ENCODE results near the gene DUSP7. TPM values are rescaled to one million over a fixed set of nuclear protein-coding genes. Genes with fewer than 3 reads are reported as not detected.
A peak's percentile ranks its signal among the peaks of the same experiment; 100 is the strongest.

DUSP7 gene
- total RNA-seq, 6 donors from 2014 or later: 24.1 to 49.1 (median 35.3) TPM

DNA sequence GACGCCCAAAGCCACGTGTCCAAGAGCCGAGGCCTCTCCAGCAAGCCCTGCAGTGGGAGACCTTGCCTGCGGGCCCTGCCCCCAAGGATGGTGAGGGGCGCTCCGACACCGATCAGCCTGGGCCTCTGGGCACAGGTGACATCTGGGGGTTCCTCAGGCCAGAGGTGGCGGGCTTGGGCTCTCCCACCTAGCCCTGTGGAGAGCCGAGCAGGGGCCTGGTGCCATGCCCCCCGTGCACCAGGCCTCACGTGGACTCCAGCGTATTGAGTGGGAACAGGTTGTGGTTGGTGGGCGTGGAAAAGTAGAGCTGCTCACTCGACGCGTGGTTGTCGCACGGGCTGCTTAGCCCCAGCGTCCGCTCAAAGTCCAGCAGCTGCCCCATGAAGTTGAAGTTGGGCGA, 5.8 kb downstream of the DUSP7 start:
- Histone ChIP-seq H3K27me3 (no peaks in the 10 kb centered on the region), H3K36me3 (peaks cover 13 to 57% (median 38%) of the 10 kb centered on the region in 4 donors), H3K9me3 (no peaks in the 10 kb centered on the region), H3K4me1 (peaks cover 88 to 96% (median 90%) of the 10 kb centered on the region in 4 donors), H3K4me3 (no peak overlapping the region), H3K27ac (peak overlapping the region; percentile 5 to 92 (median 88))
- no peak for TF ChIP-seq EP300 (IDR thresholded peaks at IDR 0.05)
- no peak for TF ChIP-seq POLR2A (IDR thresholded peaks at IDR 0.05)
- TF ChIP-seq POLR2AphosphoS5 (IDR thresholded peaks at IDR 0.05): no peak
- TF ChIP-seq, protein P1, sequence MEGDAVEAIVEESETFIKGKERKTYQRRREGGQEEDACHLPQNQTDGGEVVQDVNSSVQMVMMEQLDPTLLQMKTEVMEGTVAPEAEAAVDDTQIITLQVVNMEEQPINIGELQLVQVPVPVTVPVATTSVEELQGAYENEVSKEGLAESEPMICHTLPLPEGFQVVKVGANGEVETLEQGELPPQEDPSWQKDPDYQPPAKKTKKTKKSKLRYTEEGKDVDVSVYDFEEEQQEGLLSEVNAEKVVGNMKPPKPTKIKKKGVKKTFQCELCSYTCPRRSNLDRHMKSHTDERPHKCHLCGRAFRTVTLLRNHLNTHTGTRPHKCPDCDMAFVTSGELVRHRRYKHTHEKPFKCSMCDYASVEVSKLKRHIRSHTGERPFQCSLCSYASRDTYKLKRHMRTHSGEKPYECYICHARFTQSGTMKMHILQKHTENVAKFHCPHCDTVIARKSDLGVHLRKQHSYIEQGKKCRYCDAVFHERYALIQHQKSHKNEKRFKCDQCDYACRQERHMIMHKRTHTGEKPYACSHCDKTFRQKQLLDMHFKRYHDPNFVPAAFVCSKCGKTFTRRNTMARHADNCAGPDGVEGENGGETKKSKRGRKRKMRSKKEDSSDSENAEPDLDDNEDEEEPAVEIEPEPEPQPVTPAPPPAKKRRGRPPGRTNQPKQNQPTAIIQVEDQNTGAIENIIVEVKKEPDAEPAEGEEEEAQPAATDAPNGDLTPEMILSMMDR (IDR thresholded peaks at IDR 0.05): no peak
- no peak for DNase-seq
- no peak for ATAC-seq (ENCODE audit: low FRiP score in 2 of 2)
- 93 to 95% methylated on average over 13 to 21 of the region's 21 CpGs for WGBS, 2 donors

DNA sequence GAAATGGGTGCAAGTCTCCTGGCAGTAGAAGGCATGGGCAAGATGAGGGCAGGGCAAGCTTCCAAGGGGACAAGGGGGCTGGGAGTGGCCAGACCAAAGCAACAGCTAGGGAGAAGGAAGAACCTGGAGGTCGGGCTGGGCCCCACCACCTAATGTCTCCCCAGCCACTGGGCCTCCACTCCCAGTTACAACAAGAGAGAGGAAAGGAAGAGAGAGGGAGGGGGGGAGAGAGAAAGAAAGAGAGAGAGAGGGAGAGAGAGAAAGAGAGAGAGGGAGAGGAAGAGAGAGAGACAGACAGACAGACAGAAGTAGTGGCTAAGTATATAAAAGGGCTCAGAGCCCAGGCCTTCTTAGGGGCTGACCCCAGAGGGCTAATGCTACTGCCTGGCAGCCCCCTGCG, 6.9 kb downstream of the DUSP7 start:
- TF ChIP-seq POLR2A (IDR thresholded peaks at IDR 0.05) (no peak), EP300 (IDR thresholded peaks at IDR 0.05) (no peak), POLR2AphosphoS5 (IDR thresholded peaks at IDR 0.05) (no peak)
- TF ChIP-seq, protein P1 (IDR thresholded peaks at IDR 0.05): no peak
- no peak for ATAC-seq (ENCODE audit: low FRiP score in 2 of 2)
- 74 to 75% methylated on average over 2 of the region's 2 CpGs for WGBS, 2 donors
- Histone ChIP-seq H3K4me3 (no peak overlapping the region), H3K27ac (peak overlapping the region; percentile 46 to 92 (median 86)), H3K36me3 (peaks cover 13 to 57% (median 38%) of the 10 kb centered on the region in 4 donors), H3K9me3 (no peaks in the 10 kb centered on the region), H3K27me3 (no peaks in the 10 kb centered on the region), H3K4me1 (peaks cover 80 to 88% (median 84%) of the 10 kb centered on the region in 4 donors)
- no peak for DNase-seq

DNA sequence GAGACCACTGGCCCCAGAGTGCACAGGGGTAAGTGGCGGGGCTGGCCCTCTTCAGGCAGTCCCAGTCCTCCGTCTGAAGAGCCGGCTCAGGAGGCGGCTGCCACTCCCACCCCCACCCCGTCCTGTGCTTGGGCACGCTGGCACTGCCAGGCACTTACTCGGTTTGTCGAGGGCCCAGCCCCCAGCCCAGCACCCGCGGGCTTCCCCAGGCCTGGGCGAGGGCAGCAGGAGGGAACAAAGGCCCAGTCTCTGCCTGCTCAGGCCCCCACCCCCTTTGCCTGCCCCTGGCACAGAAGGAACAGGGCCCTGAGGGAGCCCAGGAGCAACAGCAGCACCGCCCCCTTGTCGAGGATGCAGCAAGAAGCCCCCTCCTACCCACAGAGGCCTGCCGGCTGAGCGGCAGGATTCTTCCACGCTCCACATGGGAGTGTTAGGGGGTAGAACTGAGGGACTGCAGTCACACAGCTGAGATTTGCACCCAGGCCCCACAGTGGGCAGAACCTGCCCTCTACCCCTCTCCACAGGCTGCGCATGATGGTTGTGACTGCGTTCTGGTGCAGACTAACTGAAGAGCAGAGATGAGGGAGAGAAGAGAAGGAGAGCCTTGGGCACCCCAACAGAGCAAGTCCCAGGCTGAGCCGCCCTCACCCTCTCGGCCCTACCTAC, 8.9 kb downstream of the DUSP7 start:
- WGBS, 2 donors: 69 to 80% methylated on average over 3 to 15 of the region's 20 CpGs
- H3K27ac ChIP-seq: peak overlapping the region; percentile 83 to 92 (median 86)
- peak; percentile 6 to 9 for ATAC-seq (ENCODE audit: low FRiP score in 2 of 2)
- H3K9me3 ChIP-seq: no peaks in the 10 kb centered on the region
- H3K27me3 ChIP-seq: no peaks in the 10 kb centered on the region
- no peak overlapping the region for H3K4me3 ChIP-seq
- DNase-seq: peak; percentile 79 to 83
- H3K36me3 ChIP-seq: peaks cover 13 to 45% (median 30%) of the 10 kb centered on the region in 4 donors
- TF ChIP-seq EP300 (IDR thresholded peaks at IDR 0.05): no peak
- TF ChIP-seq POLR2AphosphoS5 (IDR thresholded peaks at IDR 0.05): peak in 1 of 2 donors; percentile 20
- TF ChIP-seq, protein P1 (IDR thresholded peaks at IDR 0.05): no peak
- no peak for TF ChIP-seq POLR2A (IDR thresholded peaks at IDR 0.05)
- H3K4me1 ChIP-seq: peaks cover 59 to 67% (median 63%) of the 10 kb centered on the region in 4 donors

GRCh38 chr3:52046902-52047239, 9.5 kb downstream of the DUSP7 start:
- TF ChIP-seq POLR2AphosphoS5 (IDR thresholded peaks at IDR 0.05) (no peak), EP300 (IDR thresholded peaks at IDR 0.05) (no peak), POLR2A (IDR thresholded peaks at IDR 0.05) (no peak)
- TF ChIP-seq, protein P1 (IDR thresholded peaks at IDR 0.05): no peak
- peak overlapping the region; percentile 83 to 92 (median 86) for H3K27ac ChIP-seq
- H3K4me1 ChIP-seq: peaks cover 54 to 62% (median 58%) of the 10 kb centered on the region in 4 donors
- no peak for ATAC-seq (ENCODE audit: low FRiP score in 2 of 2)
- H3K4me3 ChIP-seq: no peak overlapping the region
- 61 to 72% methylated on average over 6 to 7 of the region's 7 CpGs for WGBS, 2 donors
- H3K9me3 ChIP-seq: no peaks in the 10 kb centered on the region
- no peaks in the 10 kb centered on the region for H3K27me3 ChIP-seq
- DNase-seq: no peak
- H3K36me3 ChIP-seq: peaks cover 13 to 39% (median 26%) of the 10 kb centered on the region in 4 donors
